GM21447 (cell line): ENCODE results near the gene FIGNL1.
"Not testable (repeated sequence)": the region's sequence is repeated elsewhere in the genome, so short reads cannot be mapped to it uniquely, and the experiment has no call there.

Source experiments
- ATAC-seq: cut with Tn5 transposase; IDR thresholded peaks from one replicate; pipeline ENCODE4 v1.9.1; 2021; ENCODE audit not compliant: unreplicated experiment

The FIGNL1 gene

DNA sequence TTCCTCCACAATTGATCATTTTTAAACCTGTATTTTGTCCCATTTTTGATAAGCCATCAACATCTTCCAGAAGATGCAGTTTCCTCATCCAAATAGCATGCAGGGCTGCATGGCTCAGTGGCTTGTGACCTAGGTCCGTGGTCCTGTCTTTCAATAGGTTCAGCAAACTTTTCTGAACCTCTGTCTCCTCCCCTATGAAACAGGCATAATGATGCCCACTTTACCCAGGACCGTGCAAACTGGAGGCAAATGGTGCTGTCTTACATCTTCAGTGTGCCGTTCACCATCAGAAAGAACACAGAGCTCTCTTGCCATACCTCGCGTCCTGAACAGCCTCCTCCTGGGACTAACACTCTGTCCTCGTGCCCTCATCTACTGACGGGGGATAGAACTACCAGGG lies 22.3 kb upstream of the FIGNL1 start:
- ATAC-seq: no peak

- ATAC-seq: no peak
Measured at GRCh38 chr7:50471970-50472369, 21.8 kb upstream of the FIGNL1 start.

DNA sequence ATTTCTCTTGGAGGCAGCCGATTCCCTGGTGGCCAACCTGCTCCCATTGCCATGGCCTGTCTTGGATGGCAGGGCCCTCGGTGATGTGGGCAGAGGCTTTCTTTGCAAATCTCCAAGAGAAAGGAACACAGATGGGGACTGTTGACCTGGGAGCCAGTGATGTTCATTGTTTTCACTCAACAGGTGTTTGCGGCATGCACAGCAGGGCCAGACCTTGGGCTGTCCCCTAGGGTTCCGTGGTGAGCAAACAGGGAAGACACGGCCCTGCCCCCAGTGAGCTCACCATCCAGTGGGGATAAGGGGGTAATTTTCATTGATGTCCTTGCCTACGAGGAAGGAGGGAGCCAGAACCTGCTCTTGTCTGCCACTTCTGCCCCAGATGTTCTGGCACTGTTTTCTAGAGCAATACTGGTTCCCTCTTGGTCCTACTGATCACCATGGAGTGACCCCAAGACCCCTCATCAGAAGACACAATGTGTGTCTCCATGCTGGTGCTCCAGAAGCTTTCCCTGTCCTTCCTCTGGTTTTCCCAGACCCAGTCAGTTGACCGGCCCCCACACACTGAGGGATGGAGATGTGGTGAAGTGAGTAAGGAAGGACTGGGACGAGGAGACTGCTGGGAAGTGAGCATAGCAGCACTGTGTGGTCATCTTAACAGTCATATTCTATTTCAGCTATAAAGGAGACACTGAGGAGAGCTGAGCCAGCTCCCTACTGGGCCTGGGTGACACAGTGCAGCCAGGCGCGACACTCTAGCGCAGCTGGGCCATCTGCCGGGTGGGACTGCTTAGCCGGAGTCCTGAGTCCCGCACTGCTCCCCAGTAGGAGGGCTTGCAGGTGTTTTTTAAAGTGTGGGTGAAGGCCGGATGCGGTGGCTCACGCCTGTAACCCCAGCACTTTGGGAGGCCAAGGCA lies 20.4 kb upstream of the FIGNL1 start:
- ATAC-seq: no peak

DNA sequence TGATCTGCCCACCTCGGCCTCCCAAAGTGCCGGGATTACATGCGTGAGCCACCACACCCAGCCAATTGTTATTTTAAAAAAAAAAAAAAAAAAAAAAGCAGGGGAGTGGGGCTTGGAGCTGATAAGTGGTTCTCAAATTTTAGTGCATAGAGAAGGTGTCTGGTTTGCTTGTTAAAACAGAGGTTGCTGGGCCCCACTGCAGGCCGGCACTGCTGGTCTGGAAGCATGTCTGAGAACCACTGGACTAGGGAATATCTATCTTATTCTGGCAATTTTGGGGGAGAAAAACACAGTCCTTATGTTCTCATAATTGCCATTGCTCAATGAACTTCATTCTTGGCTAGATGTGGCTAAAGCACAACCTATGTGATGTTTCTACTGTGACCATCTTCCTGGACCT lies 19.0 kb upstream of the FIGNL1 start:
- ATAC-seq: no peak

DNA sequence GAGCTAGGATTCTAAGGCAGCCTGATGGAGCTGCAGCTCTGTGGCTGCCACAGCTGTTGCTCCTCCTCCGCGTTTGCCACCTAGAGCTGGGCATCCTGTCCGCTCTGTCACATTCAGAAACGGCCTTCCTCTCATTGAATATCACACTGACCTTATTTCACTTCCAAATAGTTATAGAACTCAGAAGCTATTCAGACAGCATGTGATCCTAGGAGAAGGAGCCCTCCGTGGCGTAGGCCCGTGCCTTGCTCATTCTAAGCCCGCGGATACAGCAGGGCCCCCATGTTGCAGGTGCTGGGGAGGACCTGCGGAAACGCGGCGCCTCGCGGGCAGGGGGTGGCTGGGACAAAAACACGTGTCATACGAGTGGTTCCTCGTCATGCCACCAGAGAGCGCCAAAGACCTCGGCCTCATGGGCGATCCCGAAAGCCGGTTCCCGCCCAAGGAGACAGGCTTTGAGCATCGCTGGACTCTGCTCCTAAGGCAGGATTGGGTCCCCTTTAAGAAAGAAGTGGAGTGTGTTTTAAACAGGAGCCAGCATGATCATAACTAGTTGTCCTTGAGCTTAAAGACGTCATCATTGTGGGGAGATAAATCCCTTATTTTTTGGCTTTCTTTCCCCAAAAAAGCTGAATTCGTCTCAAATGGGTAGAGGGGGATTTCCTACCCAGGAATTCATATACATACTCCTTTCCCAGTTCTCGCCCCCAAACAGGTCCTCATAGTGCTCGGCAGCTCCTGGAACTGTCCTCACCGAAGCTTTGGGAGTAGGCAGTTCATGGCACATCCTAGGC lies 17.9 kb upstream of the FIGNL1 start:
- ATAC-seq: peak; percentile 79

DNA sequence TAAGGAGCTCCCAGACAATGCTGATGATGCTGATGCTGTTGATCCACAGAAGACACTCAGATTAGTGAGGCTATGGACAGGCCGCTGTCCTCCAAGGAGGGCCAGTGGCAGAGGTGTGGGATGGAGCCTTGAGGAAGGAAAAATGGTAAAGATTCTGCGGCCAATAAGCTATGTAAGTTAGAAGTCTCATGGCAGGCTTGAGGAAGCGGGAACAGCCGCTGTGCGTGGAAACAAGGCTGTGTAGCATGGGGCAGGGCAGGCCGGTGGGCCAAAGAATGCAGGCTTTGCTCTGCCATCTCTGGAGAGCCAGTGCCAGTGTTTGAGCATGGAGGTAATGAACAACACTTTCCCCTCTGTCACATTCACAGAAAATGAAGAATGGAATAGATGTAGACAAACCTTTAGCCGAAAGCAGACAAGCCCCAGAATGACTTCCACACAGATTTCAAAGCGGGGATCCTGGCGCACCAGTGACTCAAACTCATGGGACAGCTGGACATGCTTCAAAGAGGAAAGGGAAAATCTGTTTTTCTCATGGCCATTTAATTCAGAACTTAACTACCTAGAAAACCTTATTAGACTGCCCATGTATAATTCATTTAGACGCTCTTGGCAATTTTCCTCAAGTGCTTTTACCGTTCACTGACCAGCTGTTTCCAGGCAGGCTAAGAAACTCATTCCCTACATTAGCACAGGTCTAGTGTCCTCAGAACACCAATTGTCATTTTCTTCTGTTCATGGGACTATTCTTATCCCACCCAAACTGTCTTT lies 16.9 kb upstream of the FIGNL1 start:
- no peak for ATAC-seq

- no peak for ATAC-seq
Measured at GRCh38 chr7:50463035-50463434, 12.9 kb upstream of the FIGNL1 start.

- no peak for ATAC-seq
Measured at GRCh38 chr7:50462361-50462760, 12.2 kb upstream of the FIGNL1 start.

DNA sequence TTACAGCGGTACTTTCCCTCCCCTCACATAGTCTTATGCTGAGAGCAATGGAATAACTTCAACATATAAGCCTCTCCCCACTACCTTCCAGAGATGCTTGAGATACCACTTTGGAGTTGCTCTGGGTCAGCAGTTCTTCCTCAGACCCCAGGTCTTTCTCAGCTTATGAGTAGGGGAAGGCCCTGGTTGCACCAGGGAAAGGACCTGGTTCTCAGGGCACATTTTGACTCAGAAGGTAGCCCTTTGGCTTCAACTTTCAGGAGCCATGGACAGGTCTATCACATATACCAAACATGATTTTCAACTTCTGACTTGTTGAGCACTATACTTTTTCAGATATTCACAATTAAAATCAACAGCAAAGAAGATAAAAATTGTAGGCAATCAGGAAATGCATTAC lies 11.5 kb upstream of the FIGNL1 start:
- ATAC-seq: no peak

DNA sequence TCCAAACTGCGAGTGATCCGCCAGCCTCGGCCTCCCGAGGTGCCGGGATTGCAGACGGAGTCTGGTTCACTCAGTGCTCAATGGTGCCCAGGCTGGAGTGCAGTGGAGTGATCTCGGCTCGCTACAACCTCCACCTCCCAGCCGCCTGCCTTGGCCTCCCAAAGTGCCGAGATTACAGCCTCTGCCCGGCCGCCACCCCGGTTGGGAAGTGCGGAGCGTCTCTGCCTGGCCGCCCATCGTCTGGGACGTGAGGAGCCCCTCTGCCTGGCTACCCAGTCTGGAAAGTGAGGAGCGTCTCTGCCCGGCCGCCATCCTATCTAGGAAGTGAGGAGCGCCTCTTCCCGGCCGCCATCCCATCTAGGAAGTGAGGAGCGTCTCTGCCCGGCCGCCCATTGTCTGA lies 9.0 kb upstream of the FIGNL1 start:
- ATAC-seq: not testable (repeated sequence)

- ATAC-seq: not testable (repeated sequence)
Measured at GRCh38 chr7:50458651-50459050, 8.5 kb upstream of the FIGNL1 start.

- ATAC-seq: no peak
Measured at GRCh38 chr7:50456371-50457123, 6.4 kb upstream of the FIGNL1 start.

- ATAC-seq: no peak
Measured at GRCh38 chr7:50455658-50456057, 5.5 kb upstream of the FIGNL1 start.

DNA sequence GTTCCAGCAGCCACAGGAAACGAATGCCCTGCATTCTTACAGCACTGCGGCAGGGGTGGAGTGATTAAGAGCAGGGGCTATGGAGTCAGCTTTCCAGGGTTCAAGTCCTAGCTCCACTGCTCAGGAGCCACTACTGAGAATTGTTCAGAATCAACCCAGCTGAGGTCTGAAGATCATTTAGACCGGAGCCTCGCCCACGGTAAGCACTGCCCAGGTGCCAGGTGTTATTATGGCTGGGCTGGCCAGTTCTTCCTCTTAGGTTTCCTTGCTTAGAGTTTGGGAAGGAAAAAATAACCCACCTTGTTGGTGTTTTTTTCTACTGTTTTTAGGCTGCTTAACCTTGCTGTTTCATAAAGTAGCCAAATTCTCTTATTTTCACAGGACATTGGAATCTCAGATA lies 4.8 kb upstream of the FIGNL1 start:
- no peak for ATAC-seq

DNA sequence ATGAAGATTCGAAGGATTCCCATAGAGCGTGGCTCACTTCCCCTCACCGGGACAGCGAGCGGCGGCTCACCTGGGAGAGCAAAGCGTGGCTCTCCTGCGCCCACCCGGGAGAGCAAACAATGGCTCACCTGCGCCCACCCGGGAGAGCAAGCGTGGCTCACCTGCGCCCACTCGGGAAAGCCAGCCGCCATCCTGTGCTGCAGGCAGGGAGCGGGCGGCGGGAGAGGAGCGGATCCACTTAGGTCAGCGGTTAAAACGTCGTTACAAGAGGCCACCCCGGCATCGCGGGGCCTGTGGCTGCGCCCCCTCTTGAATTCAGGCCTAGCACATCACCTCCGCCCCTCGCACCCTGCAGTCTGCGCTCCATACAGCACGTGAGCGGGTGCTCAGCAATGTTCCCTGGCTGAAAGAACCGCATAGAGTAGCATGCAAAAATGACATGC lies 461 bp upstream of the FIGNL1 start:
- peak; percentile 13 for ATAC-seq

GRCh38 chr7:50449501-50449880 lies 659 bp downstream of the FIGNL1 start:
- ATAC-seq: peak; percentile 1

- peak; percentile 33 for ATAC-seq
Measured at GRCh38 chr7:50448823-50449222, 1.3 kb downstream of the FIGNL1 start.

DNA sequence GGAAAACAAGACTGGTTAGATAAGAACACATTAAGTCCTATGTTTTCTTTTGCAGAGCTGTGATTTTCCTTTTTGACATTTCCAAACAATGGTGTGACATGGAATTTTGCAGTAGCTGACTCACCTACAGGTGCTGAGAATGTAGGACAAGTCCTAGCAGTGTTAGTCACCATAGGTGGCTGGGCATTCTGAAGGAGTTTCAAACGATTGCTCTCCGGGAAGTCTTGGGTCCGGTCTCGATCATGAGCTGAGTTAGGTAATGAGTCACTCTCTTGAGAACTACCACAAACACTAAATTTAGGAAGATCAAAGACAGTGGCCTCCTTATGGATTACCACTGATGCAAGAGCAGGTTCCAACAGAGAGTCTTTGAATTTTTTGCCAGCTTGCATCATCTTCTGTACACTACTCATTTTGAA lies 3.6 kb downstream of the FIGNL1 start:
- peak; percentile 30 for ATAC-seq

GRCh38 chr7:50436133-50436806 lies 13.9 kb downstream of the FIGNL1 start:
- ATAC-seq: no peak

- no peak for ATAC-seq
Measured at GRCh38 chr7:50431722-50432305, 18.3 kb downstream of the FIGNL1 start.
